ENCODE measurements around the gene MPZL1.

DNA sequence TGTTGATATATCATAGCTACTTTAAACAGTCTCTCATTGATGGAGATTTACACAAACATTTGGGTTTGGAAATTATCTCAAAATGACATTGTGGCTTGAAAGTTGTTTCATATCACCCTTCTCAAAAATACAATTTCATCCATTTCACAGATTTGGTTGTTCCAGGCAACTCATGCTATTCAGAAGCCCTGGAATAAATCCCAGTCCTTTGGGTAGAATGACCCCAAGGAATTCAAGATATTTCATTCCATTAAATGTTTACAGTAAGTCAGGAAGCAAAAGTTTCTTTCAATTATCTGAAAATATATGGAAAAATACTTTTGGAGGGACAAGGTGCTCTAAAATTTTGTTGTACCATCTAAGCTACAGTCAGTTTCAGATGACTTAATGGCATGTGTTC lies 27.1 kb downstream of the MPZL1 start:
- TF ChIP-seq, protein P1, sequence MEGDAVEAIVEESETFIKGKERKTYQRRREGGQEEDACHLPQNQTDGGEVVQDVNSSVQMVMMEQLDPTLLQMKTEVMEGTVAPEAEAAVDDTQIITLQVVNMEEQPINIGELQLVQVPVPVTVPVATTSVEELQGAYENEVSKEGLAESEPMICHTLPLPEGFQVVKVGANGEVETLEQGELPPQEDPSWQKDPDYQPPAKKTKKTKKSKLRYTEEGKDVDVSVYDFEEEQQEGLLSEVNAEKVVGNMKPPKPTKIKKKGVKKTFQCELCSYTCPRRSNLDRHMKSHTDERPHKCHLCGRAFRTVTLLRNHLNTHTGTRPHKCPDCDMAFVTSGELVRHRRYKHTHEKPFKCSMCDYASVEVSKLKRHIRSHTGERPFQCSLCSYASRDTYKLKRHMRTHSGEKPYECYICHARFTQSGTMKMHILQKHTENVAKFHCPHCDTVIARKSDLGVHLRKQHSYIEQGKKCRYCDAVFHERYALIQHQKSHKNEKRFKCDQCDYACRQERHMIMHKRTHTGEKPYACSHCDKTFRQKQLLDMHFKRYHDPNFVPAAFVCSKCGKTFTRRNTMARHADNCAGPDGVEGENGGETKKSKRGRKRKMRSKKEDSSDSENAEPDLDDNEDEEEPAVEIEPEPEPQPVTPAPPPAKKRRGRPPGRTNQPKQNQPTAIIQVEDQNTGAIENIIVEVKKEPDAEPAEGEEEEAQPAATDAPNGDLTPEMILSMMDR (IDR thresholded peaks at IDR 0.05; ENCODE audit: extremely low read depth in 1 of 2, insufficient read depth in 1 of 2, low read depth in 1 of 2, low read length in 2 of 2): no peak
- TF ChIP-seq POLR2AphosphoS5 (IDR thresholded peaks at IDR 0.05; ENCODE audit: insufficient read depth, low read depth, low read length) (no peak), MYC (IDR thresholded peaks at IDR 0.05; ENCODE audit: low read depth, low read length) (no peak), POLR2A (IDR thresholded peaks at IDR 0.05; ENCODE audit: low read depth, low read length) (no peak)
- TF ChIP-seq, protein P2, sequence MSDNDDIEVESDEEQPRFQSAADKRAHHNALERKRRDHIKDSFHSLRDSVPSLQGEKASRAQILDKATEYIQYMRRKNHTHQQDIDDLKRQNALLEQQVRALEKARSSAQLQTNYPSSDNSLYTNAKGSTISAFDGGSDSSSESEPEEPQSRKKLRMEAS (IDR thresholded peaks at IDR 0.05; ENCODE audit: insufficient read depth, insufficient read length): no peak
